ENCODE measurements around the gene GNB1L.

GRCh38 chr22:19805821-19806212 lies 48.9 kb downstream of the GNB1L start:
- TF ChIP-seq IRF5 (IDR thresholded peaks at IDR 0.05; ENCODE audit: borderline replicate concordance) (no peak), EED (IDR thresholded peaks at IDR 0.05; ENCODE audit: low read depth) (no peak), POLR2A (IDR thresholded peaks at IDR 0.05; ENCODE audit: low read depth, low read length) (no peak), ZNF24 (IDR thresholded peaks at IDR 0.05) (no peak), BMI1 (IDR thresholded peaks at IDR 0.05; ENCODE audit: borderline replicate concordance) (no peak), EP300 (IDR thresholded peaks at IDR 0.05; ENCODE audit: borderline replicate concordance in 1 of 2, control insufficient read depth in 1 of 2, low read depth in 2 of 2, low read length in 2 of 2) (no peak), MTA3 (IDR thresholded peaks at IDR 0.05; ENCODE audit: borderline replicate concordance, low read length) (no peak), POLR2AphosphoS5 (IDR thresholded peaks at IDR 0.05; ENCODE audit: low read length) (no peak), EZH2 (IDR thresholded peaks at IDR 0.05; ENCODE audit: borderline replicate concordance, control insufficient read depth, low read depth, low read length) (no peak), USF2 (IDR thresholded peaks at IDR 0.05; ENCODE audit: borderline replicate concordance, low read depth, low read length) (no peak), CHD1 (IDR thresholded peaks at IDR 0.05; ENCODE audit: low read depth, low read length) (no peak), CTCF (IDR thresholded peaks at IDR 0.05 in 2 of 3, conservative IDR thresholded peaks at IDR 0.05 in 1 of 3; ENCODE audit: control insufficient read depth in 2 of 3, extremely low read depth in 1 of 3, insufficient read depth in 1 of 3, low read depth in 3 of 3, low read length in 3 of 3) (no peak)

All from GM12878 (cell line).